ENCODE measurements around the gene SORL1-AS1.
"Not testable (repeated sequence)": the region's sequence is repeated elsewhere in the genome, so short reads cannot be mapped to it uniquely, and the experiment has no call there.

SORL1-AS1 gene

GRCh38 chr11:121426476-121427399 is 26.0 kb downstream of the SORL1-AS1 start:
- peak; percentile 66 for DNase-seq

- DNase-seq: no peak
These were observed 26.9 kb downstream of the SORL1-AS1 start for GRCh38 chr11:121425828-121426227.

GRCh38 chr11:121422675-121423074 is 30.1 kb downstream of the SORL1-AS1 start:
- no peak for DNase-seq

DNA sequence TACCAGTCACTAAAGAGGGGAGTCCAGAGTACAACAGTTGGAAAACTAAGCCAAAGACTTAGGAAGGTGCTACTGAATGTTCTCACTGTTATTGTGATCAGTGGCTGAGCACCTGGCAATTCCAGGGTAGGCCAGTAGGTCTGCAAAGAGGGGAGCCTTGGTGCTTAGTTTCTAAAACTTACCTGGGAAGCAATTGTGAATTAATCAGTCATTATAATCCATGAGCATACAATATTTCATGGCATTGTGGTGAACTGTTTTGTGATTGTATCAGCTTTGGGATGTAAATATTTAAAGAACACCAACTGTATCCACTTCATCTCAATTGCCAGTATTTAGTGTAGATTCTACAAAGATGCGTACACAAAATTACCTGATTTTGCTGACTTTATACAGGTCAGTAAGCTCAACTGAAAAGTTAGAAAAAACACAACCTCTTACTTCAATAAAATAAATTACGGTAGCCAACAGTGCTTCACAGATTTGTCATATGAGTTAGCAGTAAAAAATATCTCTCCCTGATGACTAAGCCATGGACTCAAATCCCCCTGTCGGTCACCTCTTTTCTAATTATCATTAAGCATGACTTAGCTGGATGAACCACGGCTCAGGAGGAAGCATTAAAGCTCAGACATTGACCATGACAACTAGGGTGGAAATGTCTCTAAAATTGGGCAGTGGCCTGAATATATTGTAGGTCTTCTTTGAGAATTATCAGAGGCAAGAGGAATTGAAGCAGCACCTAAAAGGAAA is 31.4 kb downstream of the SORL1-AS1 start:
- peak; percentile 57 for DNase-seq

DNA sequence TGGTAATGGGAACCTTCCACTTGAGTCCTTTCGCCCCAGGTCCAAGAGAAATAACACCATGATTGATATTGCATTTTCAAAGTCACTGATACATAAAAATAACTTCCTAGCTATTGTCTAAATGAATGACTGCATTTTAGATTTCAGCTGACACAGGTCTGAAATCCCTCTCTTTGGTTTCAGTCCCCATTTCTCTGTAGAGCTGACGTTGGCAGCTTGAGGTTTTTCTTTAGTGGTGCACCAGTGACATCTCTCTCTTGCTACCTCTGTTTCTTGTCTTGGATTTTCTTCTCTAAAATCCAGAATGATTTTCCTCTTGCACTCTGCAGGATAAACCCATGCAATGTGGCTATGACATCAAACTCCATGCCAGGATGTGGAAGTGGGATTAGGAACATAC is 32.4 kb downstream of the SORL1-AS1 start:
- no peak for DNase-seq

GRCh38 chr11:121419836-121420235 is 32.9 kb downstream of the SORL1-AS1 start:
- DNase-seq: no peak

DNA sequence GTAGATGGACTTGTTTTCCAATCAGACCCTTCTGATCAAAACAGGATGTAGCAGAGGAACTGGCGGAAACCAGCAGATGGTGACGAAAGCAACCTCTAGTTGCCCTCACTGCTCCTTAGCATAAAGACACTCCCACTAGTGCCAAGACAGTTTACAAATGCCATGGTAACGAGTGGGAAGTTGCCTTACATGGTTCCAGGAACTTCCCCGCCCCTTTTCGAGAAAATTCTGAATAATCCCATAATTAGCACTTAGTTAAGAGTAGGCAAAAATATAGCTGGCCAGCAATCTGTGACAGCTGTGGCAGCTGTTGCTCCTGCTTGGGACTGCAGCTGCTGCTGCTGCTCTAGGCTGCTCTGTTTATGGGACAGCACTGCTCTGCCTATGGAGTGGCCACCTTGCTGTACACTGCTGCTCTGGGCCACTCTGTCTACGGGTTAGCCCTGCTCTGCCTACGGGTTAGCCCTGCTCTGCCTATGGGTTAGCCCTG is 34.1 kb downstream of the SORL1-AS1 start:
- DNase-seq: peak; percentile 86

DNA sequence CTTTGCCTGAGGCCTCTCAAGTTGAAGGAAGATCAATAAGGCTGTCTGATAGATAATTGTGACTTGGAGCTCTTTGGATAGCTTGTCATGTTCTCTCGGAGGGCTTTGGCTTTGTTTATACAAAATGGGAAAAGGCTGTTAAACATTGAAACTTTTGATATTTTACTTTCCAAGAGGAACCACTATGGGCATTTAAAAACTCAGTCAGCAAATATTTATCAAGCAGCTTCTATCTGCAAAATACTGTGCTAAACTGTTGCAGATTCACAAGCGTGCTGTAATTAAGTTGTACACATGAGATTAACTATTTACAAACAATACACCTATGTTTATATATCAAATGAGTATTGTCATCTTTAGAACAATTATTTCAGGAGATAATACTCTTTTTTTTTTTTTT is 35.2 kb downstream of the SORL1-AS1 start:
- DNase-seq: no peak

- DNase-seq: peak; percentile 100
These were observed 35.7 kb downstream of the SORL1-AS1 start for GRCh38 chr11:121417055-121417551.

DNA sequence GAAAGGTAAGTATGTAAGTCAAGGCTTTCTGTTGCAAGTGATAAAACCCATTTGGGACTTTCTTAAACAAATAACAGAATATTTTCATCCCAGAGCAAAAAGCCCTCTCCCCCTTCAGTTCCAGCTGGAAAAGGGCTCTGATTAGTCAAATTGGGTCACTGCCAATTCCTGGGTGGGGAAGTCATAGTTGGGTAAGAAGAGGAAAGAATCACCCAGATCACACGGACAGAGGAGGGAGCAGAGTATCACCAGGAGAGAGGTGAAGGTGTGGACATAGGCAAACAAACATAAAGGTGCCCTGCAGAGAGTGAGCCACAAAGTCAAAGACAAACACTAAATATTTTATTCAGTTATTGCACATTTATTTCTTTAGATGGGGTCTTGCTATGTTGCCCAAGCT is 36.9 kb downstream of the SORL1-AS1 start:
- no peak for DNase-seq

- DNase-seq: no peak
These were observed 38.4 kb downstream of the SORL1-AS1 start for GRCh38 chr11:121414141-121414913.

- no peak for DNase-seq
These were observed 39.9 kb downstream of the SORL1-AS1 start for GRCh38 chr11:121412711-121413415.

DNA sequence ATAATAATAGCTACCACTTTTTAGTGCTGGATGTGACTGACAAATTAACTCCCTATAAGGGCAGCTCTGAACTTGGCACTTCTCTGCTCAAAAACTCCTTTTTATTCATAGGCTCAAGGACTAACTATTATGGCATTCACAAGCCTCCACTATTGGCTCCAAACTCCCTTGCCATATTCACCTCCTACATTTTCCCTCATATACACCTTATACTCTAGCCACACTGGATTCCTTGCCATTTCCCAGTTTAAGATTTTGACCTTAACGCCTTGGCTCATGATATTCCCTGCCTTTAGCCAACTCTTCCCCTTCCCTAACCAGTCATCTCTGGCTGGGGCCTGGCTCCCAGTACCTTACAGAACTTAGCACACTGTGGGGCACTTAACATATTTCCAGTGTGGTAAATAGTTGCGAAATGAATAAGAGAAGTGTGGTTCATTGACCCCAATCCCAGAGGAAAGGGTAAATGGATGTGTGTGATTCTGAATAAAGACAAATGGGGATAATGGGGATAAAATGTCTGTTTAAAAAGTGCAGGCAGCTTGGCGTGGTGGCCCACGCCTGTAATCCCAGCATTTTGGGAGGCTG is 40.7 kb downstream of the SORL1-AS1 start:
- no peak for DNase-seq

DNA sequence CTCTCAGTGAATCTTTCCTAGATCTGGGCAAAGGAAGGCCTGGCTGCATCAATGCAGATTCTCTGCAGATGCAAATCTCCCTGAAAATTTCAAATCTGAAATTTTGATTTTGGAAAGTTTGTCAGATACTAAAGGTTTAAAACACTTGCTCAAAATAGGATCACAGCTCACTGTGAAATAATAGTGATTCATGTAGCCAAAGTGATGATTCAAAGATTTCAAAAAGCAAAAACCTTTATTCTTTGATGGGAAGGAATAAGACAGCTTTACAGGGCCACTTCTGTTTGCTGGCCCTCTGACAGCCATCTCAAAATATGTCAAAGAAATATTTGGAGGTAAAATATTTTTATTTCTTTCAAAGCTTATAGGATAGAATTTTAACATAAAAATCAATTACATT is 41.4 kb downstream of the SORL1-AS1 start:
- DNase-seq: not testable (repeated sequence)

DNA sequence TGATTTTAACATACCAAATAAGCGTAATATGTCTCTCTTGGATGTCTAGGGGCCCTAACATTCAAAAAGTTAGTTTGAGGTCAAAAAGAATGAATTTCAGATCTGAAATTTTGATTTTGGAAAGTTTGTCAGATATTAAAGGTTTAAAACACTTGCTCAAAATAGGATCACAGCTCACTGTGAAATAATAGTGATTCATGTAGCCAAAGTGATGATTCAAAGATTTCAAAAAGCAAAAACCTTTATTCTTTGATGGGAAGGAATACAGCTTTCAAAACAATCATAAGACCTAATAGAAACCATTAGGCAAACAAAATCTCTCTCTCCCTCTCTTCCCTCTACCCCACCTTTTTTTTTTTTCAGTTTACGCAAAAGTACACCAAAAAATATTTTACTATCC is 42.7 kb downstream of the SORL1-AS1 start:
- DNase-seq: not testable (repeated sequence)

GRCh38 chr11:121408830-121409229 is 43.9 kb downstream of the SORL1-AS1 start:
- DNase-seq: no peak

- DNase-seq: no peak
These were observed 46.5 kb downstream of the SORL1-AS1 start for GRCh38 chr11:121406291-121406690.

DNA sequence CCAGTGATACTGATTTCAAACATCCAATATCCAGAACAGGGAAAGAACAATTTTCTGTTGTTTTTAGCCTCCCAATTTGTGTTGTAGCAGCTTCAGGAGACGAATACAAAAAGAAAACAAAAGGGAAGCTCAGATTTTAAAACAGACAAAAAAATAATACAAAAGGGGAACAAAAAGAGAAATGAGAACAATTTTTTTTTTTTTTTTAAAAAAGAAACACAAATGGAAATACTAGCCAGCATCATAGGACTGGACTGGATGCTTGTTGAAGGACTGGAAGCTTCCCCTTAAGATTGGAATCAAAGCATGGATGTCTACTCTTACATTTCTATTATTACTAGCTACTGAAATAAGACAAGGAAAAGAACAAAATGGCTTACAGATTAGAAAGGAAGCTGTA is 47.1 kb downstream of the SORL1-AS1 start:
- DNase-seq: no peak

- no peak for DNase-seq
These were observed 58.0 kb downstream of the SORL1-AS1 start for GRCh38 chr11:121394785-121395184.

DNA sequence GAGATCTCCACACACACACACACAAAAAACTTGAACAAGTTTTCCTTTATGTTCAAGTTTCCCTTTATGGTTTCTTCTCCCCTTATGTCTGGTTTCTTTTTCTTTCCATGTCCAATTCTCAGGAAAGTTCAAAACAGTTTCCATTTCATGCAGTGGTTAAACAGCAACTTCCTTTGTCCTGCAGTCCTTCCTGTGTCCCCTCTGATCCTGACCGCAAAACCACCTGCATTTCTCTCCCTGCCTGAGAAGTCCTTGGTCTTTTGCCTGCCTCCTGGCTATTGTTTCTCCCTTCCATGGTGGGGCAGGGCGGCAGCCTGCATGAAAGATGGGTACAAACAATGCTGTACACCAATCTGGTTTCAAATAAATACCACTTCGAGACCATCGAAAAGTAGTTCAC is 58.9 kb downstream of the SORL1-AS1 start:
- DNase-seq: no peak

- peak; percentile 85 for DNase-seq
These were observed 60.9 kb downstream of the SORL1-AS1 start for GRCh38 chr11:121391914-121392313.

DNA sequence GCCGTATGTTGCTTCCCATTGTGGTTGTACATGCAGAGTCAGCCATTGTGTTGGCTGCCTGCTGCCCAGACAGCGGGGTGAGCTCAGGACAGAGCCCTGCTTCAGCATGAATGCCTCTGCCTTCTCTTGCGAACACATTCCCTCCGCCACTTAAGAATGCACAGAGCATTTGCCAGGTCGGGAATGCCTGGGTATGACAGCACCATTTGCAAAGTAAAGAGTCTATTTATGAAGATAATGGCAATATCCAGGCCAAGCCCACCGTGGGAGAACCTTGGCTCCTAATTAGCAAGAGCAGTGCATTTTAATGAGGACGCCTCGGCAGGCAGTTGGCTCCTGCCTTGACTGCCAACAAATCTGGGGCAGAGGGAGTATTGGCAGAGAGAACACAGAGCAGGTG is 63.1 kb downstream of the SORL1-AS1 start:
- no peak for DNase-seq
